ENCODE results near the gene ZNF619. TPM values are rescaled to one million over a fixed set of nuclear protein-coding genes. Genes with fewer than 3 reads are reported as not detected.

Gene ZNF619
- total RNA-seq, 1 experiment from 2014 or later: 1.7 TPM

- no peak for DNase-seq (ENCODE audit: low read depth)
Measured at GRCh38 chr3:40465111-40465407, 11.9 kb upstream of the ZNF619 start.

GRCh38 chr3:40465456-40465855 lies 11.5 kb upstream of the ZNF619 start:
- DNase-seq (ENCODE audit: low read depth): no peak

DNA sequence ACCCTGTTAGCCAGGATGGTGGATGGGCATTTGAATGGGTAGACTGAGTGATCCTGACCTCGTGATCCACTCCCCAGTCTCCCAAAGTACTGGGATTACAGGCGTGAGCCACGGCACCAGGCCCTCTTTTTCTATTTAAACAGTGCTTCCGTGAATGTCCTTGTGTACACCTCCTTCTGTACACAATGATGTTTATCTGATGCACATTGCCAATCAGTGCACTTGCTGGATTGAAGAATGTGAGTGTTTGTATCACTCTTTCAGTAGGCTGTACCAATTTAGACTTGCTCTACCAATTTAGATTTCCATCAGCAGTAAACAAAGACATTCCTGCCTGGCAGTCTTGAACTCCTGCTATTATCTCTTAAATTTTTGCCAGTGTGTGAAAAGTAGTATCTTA lies 8.9 kb upstream of the ZNF619 start:
- no peak for DNase-seq (ENCODE audit: low read depth)

DNA sequence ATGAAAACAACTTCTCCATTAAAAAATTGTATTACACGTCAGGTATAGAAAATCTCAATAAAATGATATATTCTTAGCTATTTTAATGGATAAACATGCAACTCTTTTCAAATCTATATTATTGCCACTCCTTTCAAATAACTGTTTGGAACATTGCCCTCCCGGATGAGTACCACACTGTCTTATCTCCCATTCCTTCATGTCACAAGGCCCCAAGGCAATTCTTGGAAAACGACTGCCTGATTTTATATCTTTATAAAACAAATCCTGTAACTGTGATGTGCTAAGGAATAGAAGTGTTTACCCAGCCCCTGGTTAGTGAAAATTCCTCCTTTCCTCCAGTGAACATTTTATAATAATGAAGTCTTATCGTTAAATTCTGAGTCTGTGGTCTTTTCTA lies 6.2 kb upstream of the ZNF619 start:
- no peak for DNase-seq (ENCODE audit: low read depth)

DNA sequence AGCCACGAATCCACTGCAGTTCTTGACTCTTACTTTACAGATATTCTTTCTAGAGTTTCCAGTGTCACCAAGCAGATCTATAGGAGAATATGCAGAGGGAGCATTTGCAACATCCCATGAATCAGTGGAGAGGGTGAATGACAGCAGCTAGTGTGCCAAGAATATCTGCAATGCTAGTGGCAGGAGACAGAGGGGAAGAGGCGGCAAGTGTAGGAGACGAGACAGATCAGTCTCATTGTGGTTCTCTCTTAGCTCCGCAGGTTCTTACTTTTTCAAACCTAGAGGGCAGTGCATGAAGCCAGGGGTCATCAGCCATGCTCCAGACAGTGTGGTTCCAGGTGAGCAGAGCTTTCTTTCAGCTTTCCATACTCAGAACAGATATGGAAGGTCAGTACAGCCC lies 744 bp downstream of the ZNF619 start:
- DNase-seq (ENCODE audit: low read depth): no peak

DNA sequence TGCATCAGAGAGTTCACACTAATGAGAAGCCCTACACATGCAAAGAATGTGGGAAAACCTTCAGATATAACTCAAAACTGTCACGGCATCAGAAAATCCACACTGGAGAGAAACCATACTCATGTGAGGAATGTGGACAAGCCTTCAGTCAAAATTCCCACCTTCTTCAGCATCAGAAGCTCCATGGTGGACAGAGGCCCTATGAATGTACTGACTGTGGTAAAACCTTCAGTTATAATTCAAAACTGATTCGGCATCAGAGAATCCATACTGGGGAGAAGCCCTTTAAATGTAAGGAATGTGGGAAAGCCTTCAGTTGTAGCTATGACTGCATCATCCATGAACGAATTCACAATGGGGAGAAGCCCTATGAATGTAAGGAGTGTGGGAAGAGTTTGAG lies 10.2 kb downstream of the ZNF619 start:
- no peak for DNase-seq (ENCODE audit: low read depth)

DNA sequence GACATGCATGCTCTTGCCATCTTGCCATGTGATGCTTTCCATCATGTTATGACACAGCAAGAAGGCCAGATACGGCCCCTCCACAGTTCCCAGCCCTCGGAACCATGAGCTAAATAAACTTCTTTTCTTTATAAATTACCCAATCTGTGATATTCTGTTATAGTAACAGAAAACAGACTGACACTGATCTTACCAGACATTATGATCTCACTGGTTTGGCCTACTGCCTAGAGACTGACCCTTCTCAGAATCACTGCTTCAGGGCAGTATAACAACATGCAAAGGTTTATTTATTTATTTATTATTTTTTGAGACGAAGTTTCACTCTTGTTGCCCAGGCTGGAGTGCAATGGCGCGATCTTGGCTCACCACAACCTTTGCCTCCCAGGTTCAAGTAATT lies 14.0 kb downstream of the ZNF619 start:
- no peak for DNase-seq (ENCODE audit: low read depth)

DNA sequence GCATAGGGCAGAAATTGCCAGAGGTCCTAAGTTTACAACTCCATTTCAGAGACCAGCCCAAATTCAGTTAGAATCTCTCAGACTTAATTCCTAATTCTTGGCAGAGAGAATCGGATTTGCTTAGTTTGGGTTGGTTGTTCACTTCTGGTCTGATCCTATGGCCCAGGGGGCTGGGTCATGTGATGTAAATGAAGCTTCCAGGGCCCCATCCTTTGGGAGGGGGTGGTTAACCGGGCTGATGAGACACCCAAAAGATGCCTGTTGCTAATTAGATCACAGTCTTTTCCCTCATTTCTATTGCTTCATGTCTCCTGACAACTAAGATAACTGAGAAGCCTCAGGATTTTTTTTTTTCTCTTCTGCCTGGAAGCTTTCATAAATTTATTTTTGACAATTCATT lies 17.8 kb downstream of the ZNF619 start:
- no peak for DNase-seq (ENCODE audit: low read depth)

- DNase-seq (ENCODE audit: low read depth): no peak
Measured at GRCh38 chr3:40497288-40497687, 20.4 kb downstream of the ZNF619 start.

DNA sequence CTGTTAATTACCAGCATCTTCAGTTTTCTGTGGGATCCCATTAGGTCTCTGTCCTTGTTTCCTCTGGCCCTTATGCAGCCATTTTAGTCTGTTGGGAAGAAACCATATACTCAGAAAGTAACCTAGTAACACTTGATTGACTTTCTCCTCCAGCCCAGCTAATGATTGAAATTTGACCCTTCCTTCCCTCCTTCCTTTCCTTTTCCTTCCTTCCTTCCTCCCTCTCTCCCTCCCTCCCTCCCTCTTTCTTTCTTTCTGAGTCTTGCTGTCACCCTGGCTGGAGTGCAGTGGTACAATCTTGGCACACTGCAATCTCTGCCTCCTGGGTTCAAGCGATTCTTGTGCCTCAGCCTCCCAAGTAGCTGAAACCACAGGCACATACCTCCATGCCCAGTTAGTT lies 23.0 kb downstream of the ZNF619 start:
- no peak for DNase-seq (ENCODE audit: low read depth)

DNA sequence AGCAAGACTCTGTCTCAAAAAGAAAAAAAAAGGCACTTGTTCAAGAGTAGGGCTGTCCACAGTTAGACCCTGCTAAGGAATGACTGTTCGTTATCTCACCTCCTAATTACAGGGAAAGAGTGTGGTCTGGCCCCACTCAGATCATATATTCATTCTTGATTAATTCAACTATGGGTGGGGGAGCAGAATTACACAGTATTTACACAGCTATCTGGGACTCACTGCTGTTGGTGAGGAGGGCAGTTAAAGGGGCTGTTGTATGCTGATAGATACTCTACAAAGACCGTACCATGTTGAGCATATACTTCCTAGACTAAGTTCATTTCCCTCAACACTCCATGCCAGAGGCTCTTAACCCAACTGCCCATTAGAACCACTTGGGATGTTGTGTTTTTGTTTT lies 25.1 kb downstream of the ZNF619 start:
- DNase-seq (ENCODE audit: low read depth): no peak

- peak; percentile 93 for DNase-seq (ENCODE audit: low read depth)
Measured at GRCh38 chr3:40504636-40505430, 27.9 kb downstream of the ZNF619 start.

GRCh38 chr3:40505599-40506462 lies 28.9 kb downstream of the ZNF619 start, which contains the start of gene ZNF620:
ZNF620 (plus strand) TSS chr3:40506039; CDS start chr3:40506353, 314 bp downstream.
- DNase-seq (ENCODE audit: low read depth): peak; percentile 68

DNA sequence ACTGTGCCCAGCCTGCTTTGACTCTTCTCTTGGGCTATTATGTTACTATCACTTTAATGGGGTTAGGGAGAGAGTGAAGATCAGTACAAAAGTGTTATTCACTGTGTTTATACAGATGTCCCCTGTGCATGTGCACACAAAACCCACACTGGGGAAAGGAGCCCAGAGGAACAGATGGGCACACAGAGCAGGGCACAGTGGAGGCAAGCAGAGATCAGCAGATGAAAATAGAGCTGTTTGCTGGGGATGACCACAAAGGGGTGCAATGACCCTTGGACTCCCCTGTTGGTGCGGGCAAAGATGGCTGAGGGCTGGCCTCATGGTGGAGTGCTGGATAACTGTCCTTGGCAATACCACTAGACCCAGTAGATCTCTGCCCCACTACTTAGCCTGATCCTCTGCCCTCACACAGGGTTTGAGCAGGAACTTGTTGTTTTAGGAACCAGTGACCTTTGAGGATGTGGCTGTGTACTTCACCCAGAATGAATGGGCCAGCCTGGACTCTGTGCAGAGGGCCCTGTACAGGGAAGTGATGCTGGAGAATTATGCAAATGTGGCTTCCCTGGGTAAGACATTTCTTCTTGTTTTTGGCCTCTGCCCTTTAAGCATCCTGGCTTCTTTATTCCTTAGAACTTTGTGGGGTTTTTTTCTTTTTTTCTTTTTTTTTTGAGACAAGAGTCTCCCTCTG lies 34.3 kb downstream of the ZNF619 start:
- DNase-seq (ENCODE audit: low read depth): no peak

DNA sequence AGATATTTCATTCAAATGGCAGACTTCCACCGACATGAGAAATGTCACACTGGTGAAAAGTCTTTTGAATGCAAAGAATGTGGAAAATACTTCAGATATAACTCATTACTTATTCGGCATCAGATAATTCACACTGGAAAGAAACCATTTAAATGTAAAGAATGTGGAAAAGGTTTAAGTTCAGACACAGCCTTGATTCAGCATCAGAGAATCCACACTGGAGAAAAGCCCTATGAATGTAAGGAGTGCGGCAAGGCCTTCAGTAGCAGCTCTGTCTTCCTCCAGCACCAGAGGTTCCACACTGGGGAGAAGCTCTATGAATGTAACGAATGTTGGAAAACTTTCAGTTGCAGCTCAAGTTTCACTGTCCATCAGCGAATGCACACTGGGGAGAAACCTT lies 39.3 kb downstream of the ZNF619 start:
- no peak for DNase-seq (ENCODE audit: low read depth)

DNA sequence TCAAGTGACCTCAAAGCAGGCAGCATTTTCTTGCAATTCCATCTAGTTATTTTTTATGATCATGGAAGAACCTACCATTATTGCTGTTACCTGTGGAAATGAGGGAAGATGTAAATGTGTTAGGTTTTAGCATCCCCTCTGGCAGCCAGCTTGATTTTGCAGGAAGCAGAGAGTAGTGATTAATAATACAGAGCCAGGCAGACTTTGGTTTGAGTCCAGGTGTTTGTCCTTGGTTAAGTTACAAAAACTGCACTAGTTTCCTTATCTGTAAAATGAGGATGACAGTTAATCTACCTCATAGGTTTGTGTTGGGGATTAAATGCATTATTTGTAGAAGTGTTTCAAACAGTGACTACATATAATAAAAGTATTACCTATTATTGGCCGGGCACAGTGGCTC lies 41.1 kb downstream of the ZNF619 start:
- no peak for DNase-seq (ENCODE audit: low read depth)

GRCh38 chr3:40518848-40519247 lies 41.9 kb downstream of the ZNF619 start:
- no peak for DNase-seq (ENCODE audit: low read depth)

DNA sequence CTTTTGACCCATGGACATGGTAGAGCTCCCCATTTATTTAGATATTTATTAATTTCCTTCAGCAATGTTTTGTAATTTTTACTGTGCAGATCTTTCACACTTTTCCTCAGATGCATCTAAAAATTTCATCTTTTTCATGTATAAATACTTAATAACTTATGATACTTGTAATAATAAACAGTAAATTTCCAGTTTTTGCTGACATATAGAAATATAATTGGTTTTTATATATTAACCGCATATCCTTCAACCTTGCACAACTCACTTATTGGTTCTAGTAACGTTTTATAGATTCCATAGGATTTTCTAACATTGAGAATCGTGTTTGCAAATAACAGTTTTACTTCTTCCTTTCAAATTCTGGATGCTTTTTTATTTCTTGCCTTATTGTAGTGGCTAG lies 44.3 kb downstream of the ZNF619 start:
- DNase-seq (ENCODE audit: low read depth): no peak

DNA sequence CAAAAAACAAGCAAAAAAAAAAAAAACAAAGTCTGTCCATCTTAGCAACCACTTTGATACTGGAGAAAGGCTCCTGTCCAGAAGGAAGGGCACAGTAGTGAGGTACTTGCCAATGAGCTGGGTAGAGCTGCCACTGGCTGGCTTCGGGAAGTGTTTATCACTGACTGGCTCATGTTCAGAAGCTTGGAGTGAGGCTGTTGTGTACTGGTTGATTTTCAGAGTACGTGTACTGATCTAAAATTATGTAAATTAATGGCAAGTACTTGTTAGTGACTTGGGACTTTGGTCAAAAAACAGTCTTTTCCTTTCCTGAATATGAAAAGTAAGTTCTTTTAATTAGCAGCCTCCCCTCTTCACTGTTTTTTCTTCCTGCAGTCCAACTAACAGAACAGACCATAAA lies 46.9 kb downstream of the ZNF619 start:
- DNase-seq (ENCODE audit: low read depth): no peak

- DNase-seq (ENCODE audit: low read depth): no peak
Measured at GRCh38 chr3:40524222-40524567, 47.3 kb downstream of the ZNF619 start.

DNA sequence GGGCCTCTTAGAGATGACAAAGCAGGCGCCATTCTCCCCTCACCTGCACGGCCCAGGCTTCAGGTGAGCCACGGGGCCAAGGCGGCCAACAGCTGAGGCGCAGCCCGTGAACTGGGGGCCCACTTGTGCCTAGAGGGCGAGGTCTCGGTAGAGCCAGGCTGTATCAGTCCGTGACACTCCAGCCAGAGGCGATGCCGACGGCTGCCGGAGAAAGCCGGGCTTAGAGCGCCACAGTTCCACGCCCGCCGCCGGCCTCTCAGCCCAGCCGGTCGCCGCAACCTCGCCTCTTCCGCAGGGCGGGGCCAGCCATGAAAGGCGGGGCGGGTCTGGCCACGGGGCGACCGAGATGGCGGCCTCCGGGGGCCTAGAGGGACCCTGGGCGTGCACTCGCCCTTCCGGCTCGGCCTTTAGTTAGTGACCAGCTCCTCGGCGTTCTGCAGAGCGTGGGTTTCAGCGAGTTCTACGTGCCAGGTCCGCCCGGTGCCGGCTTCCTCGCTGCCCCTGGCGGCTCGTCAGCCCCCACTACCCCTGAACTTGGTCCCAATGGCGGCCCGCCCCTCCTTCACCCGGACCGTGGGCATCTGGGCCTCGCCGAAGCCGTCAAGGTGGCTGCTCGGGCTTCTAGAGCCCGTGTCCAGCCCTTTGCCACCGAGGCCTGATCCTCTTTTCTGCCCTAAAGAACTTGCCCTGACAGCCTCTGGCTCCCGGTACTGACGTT lies 47.8 kb downstream of the ZNF619 start, which contains the start of gene ZNF621:
Gene ZNF621 (plus strand): TSS at position 393 of the 718 bp plus-strand sequence. CDS start 881 bp downstream, outside the sequence.
- peak; percentile 89 for DNase-seq (ENCODE audit: low read depth)

DNA sequence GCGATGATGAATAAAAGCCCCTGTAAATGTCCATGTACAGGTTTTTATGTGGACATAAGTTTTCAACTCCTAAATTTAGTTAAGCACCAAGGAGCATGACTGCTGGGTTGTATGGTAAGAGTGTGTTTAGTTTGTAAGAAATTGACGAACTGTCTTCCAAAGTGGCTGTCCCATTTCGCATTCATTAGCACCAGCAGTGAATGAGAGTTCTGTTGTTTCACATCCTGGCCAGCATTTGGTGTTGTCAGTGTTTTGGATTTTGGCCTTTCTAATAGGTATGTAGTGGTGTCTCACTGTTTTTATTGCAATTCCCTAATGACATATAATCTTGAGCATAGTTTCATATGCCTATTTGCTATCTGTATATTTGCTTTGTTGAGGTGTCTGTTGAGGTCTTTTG lies 51.5 kb downstream of the ZNF619 start:
- no peak for DNase-seq (ENCODE audit: low read depth)
